Stimulated activated CD4-positive, alpha-beta T cell treated with anti-CD3 and anti-CD28 coated beads, Interleukin-4, amount 100 ng/mL, for 48 hours (primary cell): ENCODE data around the gene PHF21B.

ENCODE experiments used
- DNase-seq, 2 donors: peaks; one replicate each; pipeline ENCODE4 v3.0.0-alpha.2; 2020; ENCODE audit warnings: low read depth in 2 of 2

Gene PHF21B

DNA sequence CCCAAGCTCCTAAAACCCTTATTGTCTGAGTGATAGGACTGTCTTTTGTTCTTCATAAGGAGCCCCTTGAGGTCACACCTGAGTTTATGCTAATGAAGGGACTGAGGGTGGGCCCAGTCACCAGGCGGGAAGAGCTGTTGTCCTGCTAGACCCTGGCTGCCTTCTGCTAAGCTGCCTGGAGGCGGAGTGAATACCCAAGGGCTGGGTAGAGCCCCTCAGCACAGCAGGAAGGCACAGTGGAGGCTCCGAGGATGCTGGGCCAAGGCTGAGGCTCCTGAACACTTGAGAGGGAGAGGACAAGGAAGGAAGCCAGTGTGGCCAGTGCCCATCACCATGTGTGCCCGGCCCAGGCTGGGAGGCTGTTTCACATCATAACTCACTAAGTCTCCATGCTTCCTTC lies 4.8 kb upstream of the PHF21B start:
- DNase-seq = no peak

- no peak for DNase-seq
Observed at GRCh38 chr22:45013138-45013537, 3.3 kb upstream of the PHF21B start.

DNA sequence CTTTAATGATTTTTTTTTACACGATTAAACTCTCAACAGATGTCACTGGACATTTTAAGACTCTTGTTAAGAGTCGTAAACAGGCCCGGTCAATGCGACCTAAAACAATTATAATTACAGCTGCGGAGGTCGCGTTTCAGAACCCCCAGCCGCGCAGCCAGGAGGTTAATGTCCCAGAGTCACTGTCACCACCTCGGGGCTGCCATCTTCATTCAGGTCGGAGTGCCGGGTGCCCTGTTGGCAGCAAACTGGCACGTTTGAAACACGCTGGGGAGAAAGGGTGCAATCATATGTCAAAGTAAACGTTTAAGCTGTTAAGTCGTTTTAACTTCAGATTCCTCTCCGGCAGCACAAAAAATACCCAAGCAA lies 711 bp upstream of the PHF21B start:
- no peak for DNase-seq

- no peak for DNase-seq
Observed at GRCh38 chr22:45008751-45009605, 827 bp downstream of the PHF21B start.

GRCh38 chr22:45008186-45008681 lies 1.6 kb downstream of the PHF21B start:
- DNase-seq = no peak

DNA sequence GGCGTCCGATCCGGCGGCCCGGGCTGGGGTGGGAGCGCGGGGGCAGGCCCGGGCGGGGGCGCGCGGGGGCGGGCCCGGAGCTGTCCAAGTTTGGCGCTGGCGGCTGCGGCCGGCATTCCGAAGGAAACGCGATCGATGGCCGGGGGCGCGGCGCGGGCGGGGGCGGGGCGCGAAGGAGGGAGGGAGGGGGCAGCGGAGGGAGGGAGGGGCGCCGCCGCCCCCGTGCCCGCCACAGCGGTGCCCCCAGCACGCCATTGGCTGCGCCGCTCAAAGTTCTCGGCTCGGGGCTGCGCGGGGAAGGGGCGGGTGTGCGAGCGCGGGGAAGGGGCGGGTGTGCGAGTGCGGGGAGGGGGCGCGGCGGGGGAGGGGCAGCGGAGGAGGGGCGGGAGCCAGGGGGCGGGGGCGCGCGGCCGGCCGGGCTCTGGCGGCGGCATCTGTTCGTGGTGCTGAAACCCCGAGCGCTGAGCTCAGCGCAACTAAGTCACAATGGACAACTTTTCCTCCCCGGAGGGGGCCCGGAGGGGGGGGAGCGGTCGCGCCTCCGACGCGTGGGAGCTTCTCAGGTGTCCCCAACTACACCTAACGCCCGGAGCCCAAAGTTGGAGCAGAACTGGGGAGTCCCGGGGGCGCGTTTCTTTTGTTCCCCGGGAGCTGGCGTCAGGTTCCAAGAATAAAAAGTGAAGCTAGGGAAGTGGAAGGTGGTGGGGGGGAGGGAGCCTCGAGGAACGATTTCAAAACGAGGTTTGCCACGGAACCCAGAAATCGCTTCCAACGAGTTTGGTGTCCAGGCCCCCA lies 2.2 kb downstream of the PHF21B start:
- DNase-seq = no peak

DNA sequence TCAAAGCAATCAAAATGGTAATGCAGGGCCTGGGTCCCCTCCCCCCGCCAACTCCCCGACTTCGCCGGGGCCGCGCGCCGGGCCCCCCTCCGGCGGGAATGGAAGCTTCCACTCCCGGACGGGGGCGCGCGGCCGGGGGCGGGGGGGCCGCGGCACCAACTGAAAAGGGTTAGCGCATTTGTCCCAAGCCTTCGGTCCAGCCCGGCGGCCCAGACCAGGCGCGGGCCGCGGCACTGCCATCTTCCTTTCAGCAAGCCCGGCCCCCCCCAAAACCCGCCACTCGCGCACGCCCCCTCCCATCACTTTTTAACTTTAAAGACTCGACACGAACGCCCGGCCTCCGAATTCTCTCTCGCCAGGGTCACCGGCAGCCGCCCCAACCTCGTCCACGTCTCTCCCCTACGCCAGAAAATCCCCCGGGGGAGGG lies 2.8 kb downstream of the PHF21B start:
- no peak for DNase-seq

DNA sequence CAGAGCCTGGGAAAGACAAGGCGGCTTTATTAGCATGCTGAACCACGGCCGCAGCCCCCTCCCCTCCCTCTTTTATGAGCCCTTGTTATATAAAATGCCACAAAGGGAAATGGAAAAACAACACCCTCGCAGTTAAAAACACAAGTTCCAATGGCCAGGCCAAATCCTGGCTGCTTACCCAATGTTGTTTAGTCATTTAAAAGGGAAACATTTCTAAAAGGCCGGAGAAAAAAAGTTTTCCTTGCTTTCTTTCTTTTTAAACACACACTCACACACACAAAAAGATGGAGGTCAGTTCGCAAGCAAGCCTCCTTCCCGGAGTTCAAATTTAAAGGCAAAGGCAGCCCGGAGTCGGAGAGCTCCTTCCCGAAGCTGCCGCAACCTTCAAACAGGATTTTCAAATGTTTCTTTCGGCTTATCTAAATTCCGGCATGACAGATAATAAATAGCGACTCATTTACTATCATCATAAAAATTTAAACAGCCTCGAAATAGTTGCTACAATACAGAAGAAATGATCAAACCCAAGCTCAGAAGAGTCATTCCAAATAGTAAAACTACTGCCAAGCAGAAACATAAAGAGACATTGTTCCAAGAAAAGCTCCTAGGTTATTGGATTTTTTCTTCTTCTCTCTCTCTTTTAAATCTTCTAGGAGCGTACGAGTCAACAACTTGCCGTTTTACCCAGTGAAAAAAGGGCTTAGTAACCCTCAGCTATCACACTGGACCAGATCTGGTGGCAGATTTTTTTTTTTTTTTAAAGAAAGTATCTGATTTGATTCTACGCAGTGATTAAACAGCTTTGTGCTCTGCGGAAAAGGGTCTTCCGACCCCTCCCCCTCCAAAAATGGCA lies 3.5 kb downstream of the PHF21B start:
- no peak for DNase-seq

DNA sequence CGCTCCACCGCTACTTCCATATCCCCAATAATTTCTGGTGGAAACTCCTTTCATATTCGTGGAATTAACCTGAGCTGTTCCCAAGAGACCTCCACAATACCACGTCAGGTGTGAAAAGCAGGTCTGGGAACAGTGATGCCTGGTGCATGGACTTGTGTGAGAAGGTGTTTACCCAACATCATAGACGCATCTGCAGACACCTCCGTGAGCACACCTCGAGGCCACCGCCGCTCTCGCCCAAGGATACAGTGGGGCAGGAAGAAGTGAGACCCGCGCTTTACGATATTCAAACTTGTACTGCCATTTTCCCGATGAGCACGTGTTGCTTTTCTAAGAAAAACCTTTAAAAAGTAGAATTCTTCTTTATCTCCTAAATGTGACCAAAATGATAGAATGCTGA lies 8.2 kb downstream of the PHF21B start:
- DNase-seq = no peak

DNA sequence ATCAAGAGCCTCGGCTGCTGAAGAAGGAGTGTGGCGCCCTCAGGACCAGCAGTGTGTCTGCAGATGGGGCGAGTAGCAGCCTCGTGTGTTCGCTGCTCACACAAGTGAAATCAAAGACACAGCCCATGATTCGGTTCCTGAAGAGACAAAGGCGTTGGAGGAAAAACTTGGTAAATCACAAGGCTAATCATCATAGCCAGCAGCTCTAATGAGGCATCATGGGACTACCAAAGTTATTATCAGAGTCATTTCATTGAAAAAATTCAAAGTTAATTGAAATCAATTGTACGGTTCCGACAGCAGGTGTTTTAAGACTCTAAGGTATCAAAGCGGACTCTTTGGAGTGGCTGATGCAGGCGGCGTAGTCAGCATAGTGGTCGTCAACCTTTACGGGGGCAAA lies 9.5 kb downstream of the PHF21B start:
- DNase-seq = no peak

DNA sequence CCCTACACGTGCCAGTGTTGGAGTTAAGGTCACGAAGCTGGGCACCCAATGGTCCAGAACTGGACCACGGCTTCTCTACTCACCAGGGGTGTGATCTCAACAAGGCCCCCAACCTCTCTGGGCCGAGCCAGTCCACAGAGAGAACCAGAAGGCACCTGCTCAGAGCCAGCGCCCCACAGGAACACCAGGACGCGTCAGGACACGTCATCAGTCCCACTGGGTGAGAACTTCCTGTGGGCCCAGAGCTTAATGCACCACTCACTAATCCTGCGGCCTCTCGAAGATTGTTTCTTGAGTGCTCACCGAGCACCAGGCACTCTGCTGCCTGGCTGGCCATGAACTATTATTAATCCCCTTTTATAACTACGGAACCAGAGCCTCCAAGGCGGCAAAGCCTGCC lies 10.1 kb downstream of the PHF21B start:
- DNase-seq = no peak

DNA sequence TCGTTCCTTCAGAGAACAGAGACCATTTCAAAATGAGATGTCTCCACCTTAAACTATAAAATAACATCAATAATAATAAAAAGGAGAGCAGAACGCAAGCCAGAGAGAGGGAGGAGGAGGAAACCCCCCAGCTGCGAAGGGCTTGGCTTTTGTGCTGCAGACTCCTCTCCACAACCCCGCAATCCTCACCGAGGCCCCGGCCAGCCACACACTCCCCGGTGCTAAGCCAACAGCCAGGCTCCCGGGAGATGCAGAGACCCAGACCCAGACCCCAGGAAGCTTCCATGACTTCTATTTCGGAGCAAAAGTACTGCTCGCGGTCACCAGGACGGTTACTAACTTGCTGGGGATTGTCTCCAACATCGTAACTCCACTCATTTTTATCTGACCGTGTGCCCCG lies 10.6 kb downstream of the PHF21B start:
- no peak for DNase-seq

GRCh38 chr22:44998296-44998695 lies 11.5 kb downstream of the PHF21B start:
- DNase-seq = no peak

DNA sequence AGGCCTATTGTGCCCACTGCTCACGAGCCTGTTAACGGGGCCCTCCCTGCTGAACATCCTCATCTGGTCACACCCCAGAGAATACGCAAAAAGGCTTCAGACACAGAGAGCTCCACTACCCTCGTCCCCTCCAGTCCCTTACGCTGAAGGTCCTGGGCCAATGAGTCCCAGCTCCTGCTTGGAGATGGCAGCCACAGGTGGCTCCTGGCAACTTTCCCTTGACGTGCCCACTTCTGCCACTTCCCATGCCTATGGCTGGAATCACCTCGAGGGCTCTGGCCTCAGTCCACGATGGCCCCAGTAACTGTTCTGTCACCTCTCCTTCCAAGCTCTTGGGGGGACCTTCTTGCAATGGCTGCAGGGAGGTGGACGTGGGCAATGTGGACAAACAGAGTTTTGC lies 12.7 kb downstream of the PHF21B start:
- no peak for DNase-seq

DNA sequence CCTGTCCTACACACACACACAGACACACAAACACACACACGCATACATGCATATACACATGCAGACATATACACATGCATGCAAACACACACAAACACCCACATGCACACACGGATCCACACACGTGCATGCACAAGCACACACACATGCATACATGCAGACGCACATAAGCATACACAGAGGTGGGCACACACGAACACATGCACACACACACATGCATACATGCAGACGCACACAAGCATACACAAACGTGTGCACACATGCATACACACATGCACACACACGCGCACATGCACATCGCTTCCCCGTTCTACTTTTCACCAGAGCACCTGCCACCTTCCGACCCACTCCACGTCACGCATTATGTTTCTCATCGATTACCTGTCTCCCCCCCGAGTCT lies 13.2 kb downstream of the PHF21B start:
- no peak for DNase-seq

DNA sequence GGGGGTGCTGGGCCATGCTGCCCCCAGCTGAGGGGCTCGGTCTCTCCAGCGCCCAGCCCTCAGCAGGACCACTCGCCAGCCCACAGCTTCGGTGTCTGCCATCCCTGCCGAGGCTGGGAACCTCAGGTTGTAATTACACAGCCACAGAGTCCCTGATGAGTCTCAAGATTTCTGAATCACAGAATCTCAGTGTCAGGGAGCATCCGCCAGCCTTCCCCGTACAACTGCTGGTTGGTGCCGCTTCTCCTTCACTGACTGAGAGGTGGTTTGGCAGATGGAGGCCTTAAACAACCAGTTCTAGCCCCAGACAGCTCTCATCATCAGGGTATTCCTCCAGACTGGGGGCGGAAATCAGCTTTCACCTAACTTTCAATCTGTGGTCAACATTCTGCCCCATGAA lies 13.7 kb downstream of the PHF21B start:
- DNase-seq = no peak

GRCh38 chr22:44995715-44996114 lies 14.1 kb downstream of the PHF21B start:
- no peak for DNase-seq

DNA sequence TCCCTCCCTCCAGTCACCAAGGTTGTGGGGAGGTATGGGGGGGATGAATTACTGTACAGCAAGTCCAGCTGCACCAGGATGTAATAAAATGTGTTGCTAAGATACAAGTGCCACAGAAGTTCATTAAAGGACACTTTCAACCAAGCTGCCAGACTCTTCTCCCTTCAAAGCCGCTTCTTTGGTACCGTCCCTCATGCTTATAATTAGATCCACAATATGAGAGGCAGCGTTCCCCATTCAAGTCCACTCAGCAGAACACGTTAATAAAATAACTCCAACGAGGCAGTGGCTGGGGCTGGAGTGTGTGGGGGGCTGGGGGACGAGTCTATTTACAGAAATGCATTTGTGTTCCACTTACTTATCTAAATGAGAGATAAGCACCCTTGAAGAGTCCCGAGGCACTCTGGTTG lies 14.7 kb downstream of the PHF21B start:
- DNase-seq = no peak

DNA sequence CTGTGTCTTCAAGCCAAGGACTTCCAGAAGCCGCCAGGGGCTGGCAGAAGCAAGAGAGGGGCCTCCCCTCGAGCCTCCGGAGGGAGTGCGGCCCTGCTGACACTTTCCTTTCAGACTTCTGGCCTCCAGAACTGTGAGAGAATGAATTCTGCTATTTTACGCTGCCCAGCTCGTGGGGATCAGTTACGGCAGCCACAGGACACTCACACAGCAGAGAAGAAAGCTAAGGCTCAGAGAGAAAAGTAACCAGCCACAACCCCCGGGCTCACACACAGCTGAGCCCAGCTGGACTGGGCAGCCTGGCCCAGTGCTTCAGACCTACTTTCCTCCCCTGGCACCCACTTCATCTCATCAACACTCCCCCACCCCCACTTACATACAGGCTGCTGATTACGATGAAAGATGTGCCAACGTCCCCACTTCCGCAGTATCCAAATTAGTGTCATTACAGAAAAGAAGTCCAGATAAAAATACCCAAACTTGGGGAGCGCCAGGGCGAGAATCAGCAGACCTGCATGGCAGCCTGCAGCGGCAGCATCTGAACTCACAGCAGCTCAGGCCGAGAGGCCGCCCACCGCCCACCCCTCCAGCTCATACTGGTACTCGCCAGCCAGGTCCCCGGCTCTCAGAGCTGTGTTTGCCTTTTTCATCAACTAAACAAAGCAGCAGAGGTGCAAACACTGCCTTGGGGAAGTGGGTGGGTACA lies 15.3 kb downstream of the PHF21B start:
- no peak for DNase-seq

DNA sequence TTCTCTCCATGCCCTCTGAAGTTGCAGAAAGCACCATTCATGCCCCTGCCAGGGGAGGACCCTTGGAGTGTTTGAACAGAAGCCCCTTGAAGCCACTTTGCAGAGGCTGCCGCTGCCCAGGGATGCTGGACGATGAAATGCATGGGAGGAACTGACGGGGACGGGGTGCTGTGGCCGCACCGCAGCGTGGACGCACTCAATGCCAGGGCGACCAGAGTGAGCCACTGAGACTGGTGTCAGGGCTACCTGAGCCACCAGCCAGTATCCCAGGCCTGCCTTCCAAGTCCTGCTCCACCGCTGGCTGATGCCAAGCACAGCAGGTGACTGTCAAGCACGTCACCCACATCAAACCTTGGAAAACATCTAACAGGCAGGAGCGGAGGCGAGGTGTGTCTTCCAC lies 17.6 kb downstream of the PHF21B start:
- DNase-seq = no peak

DNA sequence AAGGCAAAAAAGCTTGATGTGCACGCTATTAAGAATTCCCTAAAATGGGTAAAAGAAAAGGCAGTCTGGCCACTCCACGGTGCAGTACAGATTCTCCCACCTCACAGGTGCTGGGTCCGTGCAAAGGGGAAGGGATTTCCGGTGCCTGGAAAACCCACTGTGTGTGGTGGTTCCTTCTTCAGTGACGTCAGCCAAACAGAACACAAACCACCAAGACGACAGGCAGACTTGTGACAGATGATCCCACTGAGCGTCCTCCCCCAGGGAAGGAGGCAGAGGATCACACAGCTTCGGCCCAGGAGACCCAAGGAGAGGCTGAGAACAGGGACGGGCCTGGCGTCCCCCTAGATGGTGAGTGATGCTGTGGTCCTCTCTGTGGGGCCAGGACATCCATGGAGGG lies 18.6 kb downstream of the PHF21B start:
- no peak for DNase-seq
